Measurements from ENCODE around the gene RNF223.

The RNF223 gene

DNA sequence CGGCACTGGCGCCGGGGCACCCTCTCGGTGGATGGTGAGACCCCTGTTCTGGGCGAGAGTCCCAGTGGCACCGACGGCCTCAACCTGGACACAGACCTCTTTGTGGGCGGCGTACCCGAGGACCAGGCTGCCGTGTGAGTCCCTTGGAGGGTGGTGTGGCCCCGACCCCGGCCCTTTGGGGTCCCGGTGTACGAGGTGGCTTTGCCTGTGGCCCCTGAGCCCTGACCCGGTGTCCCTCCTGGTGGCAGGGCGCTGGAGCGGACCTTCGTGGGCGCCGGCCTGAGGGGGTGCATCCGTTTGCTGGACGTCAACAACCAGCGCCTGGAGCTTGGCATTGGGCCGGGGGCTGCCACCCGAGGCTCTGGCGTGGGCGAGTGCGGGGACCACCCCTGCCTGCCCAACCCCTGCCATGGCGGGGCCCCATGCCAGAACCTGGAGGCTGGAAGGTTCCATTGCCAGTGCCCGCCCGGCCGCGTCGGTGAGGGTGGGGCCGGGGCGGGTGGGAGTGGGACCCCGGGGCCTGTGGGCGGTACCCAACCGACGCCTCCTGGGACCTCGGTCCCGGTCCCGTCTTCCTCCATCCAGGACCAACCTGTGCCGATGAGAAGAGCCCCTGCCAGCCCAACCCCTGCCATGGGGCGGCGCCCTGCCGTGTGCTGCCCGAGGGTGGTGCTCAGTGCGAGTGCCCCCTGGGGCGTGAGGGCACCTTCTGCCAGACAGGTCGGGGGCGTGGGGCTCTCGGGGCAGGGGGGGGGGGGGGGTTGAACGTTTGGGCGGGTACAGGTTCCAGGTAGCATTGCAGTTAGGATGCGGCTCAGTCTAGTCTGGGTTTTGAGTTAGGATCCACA is 24.6 kb downstream of the RNF223 start:
- TF ChIP-seq ZNF565 (CRISPR knock-in tag; conservative IDR thresholded peaks at IDR 0.05; ENCODE audit: low read depth) (no peak), ZNF70 (CRISPR knock-in tag; IDR thresholded peaks at IDR 0.05) (no peak), ZC3H10 (CRISPR knock-in tag; IDR thresholded peaks at IDR 0.05) (no peak), TOX (CRISPR knock-in tag; IDR thresholded peaks at IDR 0.05; ENCODE audit: borderline replicate concordance) (no peak), ZFP3 (CRISPR knock-in tag; IDR thresholded peaks at IDR 0.05) (no peak), OSR1 (CRISPR knock-in tag; IDR thresholded peaks at IDR 0.05) (no peak), BACH2 (CRISPR knock-in tag; IDR thresholded peaks at IDR 0.05; ENCODE audit: borderline replicate concordance) (no peak), ESRRG (CRISPR knock-in tag; IDR thresholded peaks at IDR 0.05) (no peak), ZNF8 (CRISPR knock-in tag; IDR thresholded peaks at IDR 0.05) (no peak)
- TF ChIP-seq, protein P1, sequence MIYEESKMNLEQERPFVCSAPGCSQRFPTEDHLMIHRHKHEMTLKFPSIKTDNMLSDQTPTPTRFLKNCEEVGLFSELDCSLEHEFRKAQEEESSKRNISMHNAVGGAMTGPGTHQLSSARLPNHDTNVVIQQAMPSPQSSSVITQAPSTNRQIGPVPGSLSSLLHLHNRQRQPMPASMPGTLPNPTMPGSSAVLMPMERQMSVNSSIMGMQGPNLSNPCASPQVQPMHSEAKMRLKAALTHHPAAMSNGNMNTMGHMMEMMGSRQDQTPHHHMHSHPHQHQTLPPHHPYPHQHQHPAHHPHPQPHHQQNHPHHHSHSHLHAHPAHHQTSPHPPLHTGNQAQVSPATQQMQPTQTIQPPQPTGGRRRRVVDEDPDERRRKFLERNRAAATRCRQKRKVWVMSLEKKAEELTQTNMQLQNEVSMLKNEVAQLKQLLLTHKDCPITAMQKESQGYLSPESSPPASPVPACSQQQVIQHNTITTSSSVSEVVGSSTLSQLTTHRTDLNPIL (CRISPR knock-in tag; IDR thresholded peaks at IDR 0.05; ENCODE audit: low read depth), result no peak
- ATAC-seq, result no peak

DNA sequence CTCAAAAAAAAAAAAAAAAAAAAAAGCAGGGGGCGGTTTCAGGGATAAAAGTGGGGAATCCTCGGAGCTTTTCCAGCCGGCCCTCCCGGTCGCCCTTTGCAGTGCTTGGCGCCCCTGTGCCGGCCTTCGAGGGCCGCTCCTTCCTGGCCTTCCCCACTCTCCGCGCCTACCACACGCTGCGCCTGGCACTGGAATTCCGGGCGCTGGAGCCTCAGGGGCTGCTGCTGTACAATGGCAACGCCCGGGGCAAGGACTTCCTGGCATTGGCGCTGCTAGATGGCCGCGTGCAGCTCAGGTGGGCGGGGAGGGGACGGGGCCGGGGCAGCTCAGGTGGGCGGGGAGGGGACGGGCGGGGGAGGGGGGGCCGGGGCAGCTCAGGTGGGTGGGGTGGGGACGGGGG is 25.3 kb downstream of the RNF223 start:
- no peak for ATAC-seq
- TF ChIP-seq, protein P2, sequence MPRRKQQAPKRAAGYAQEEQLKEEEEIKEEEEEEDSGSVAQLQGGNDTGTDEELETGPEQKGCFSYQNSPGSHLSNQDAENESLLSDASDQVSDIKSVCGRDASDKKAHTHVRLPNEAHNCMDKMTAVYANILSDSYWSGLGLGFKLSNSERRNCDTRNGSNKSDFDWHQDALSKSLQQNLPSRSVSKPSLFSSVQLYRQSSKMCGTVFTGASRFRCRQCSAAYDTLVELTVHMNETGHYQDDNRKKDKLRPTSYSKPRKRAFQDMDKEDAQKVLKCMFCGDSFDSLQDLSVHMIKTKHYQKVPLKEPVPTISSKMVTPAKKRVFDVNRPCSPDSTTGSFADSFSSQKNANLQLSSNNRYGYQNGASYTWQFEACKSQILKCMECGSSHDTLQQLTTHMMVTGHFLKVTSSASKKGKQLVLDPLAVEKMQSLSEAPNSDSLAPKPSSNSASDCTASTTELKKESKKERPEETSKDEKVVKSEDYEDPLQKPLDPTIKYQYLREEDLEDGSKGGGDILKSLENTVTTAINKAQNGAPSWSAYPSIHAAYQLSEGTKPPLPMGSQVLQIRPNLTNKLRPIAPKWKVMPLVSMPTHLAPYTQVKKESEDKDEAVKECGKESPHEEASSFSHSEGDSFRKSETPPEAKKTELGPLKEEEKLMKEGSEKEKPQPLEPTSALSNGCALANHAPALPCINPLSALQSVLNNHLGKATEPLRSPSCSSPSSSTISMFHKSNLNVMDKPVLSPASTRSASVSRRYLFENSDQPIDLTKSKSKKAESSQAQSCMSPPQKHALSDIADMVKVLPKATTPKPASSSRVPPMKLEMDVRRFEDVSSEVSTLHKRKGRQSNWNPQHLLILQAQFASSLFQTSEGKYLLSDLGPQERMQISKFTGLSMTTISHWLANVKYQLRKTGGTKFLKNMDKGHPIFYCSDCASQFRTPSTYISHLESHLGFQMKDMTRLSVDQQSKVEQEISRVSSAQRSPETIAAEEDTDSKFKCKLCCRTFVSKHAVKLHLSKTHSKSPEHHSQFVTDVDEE (CRISPR knock-in tag; IDR thresholded peaks at IDR 0.05), result no peak
- TF ChIP-seq, protein P1 (CRISPR knock-in tag; IDR thresholded peaks at IDR 0.05; ENCODE audit: low read depth), result no peak

DNA sequence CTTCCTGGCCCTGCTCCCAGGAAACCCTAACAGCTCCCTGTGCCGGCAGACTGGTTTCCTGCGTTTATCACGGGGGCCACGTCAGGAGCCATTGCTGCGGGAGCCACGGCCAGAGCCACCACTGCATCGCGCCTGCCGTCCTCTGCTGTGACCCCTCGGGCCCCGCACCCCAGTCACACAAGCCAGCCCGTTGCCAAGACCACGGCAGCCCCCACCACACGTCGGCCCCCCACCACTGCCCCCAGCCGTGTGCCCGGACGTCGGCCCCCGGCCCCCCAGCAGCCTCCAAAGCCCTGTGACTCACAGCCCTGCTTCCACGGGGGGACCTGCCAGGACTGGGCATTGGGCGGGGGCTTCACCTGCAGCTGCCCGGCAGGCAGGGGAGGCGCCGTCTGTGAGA is 26.1 kb downstream of the RNF223 start:
- no peak for ATAC-seq
- TF ChIP-seq TOX (CRISPR knock-in tag; IDR thresholded peaks at IDR 0.05; ENCODE audit: borderline replicate concordance) (no peak), CSDC2 (CRISPR knock-in tag; IDR thresholded peaks at IDR 0.05) (no peak), PPARA (CRISPR knock-in tag; IDR thresholded peaks at IDR 0.05; ENCODE audit: borderline replicate concordance) (no peak), ZFP30 (CRISPR knock-in tag; IDR thresholded peaks at IDR 0.05) (no peak), BACH2 (CRISPR knock-in tag; IDR thresholded peaks at IDR 0.05; ENCODE audit: borderline replicate concordance) (no peak)
- TF ChIP-seq, protein P2 (CRISPR knock-in tag; IDR thresholded peaks at IDR 0.05), result no peak
- TF ChIP-seq, protein P3, sequence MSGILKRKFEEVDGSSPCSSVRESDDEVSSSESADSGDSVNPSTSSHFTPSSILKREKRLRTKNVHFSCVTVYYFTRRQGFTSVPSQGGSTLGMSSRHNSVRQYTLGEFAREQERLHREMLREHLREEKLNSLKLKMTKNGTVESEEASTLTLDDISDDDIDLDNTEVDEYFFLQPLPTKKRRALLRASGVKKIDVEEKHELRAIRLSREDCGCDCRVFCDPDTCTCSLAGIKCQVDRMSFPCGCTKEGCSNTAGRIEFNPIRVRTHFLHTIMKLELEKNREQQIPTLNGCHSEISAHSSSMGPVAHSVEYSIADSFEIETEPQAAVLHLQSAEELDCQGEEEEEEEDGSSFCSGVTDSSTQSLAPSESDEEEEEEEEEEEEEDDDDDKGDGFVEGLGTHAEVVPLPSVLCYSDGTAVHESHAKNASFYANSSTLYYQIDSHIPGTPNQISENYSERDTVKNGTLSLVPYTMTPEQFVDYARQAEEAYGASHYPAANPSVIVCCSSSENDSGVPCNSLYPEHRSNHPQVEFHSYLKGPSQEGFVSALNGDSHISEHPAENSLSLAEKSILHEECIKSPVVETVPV (CRISPR knock-in tag; IDR thresholded peaks at IDR 0.05), result no peak

DNA sequence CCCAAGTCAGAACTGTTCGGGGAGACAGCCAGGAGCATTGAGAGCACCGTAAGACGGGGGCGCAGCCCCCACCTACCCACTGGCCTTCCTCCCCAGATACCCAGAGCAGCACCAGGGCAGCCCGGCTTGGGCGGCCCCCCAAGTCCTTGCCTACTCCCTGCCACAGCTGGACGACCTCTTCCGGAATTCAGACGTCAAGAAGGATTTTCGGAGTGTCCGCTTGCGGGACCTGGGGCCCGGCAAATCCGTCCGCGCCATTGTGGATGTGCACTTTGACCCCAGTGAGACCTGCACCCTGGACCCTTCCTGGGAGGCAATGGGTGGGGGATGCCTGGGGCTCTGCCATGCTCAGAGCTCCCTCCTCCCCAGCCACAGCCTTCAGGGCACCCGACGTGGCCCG is 26.7 kb downstream of the RNF223 start:
- no peak for ATAC-seq
- no peak for TF ChIP-seq TCF4 (CRISPR knock-in tag; IDR thresholded peaks at IDR 0.05; ENCODE audit: borderline replicate concordance)
- no peak for TF ChIP-seq ISL1 (CRISPR knock-in tag; IDR thresholded peaks at IDR 0.05)
- TF ChIP-seq GLIS3 (CRISPR knock-in tag; IDR thresholded peaks at IDR 0.05), result no peak
- TF ChIP-seq, protein P1 (CRISPR knock-in tag; IDR thresholded peaks at IDR 0.05; ENCODE audit: low read depth), result no peak
- TF ChIP-seq CSDC2 (CRISPR knock-in tag; IDR thresholded peaks at IDR 0.05), result no peak
- no peak for TF ChIP-seq ESRRG (CRISPR knock-in tag; IDR thresholded peaks at IDR 0.05)
- TF ChIP-seq, protein P3 (CRISPR knock-in tag; IDR thresholded peaks at IDR 0.05), result no peak
- TF ChIP-seq PPARA (CRISPR knock-in tag; IDR thresholded peaks at IDR 0.05; ENCODE audit: borderline replicate concordance), result no peak
- TF ChIP-seq, protein P2 (CRISPR knock-in tag; IDR thresholded peaks at IDR 0.05), result no peak

All from SK-N-SH treated with all-trans-retinoic acid at 6 μM for 48 hours (cell line).